ENCODE measurements around the gene ATOH8. TPM values are rescaled to one million over a fixed set of nuclear protein-coding genes. Genes with fewer than 3 reads are reported as not detected.
A peak's percentile ranks its signal among the peaks of the same experiment; 100 is the strongest.

The ATOH8 gene
- total and polyA plus RNA-seq, 9 donors: 10.4 to 24.1 (median 18.8) TPM

- no peak overlapping the region for H3K4me3 ChIP-seq (ENCODE audit: low read length)
- peaks cover 90% of the 10 kb centered on the region for H3K4me1 ChIP-seq (ENCODE audit: control insufficient read depth, insufficient read depth, low read length)
- H3K36me3 ChIP-seq (ENCODE audit: control insufficient read depth, insufficient read depth, low read length): peaks cover 21% of the 10 kb centered on the region
- peaks cover 13% of the 10 kb centered on the region for H3K27me3 ChIP-seq (ENCODE audit: control insufficient read depth, insufficient read depth, low read length)
- H3K9me3 ChIP-seq (replicated peaks; ENCODE audit: control insufficient read depth, low read depth, low read length): no peaks in the 10 kb centered on the region
- 81% methylated on average over 5 of the region's 9 CpGs for WGBS (ENCODE audit: insufficient coverage)
- H3K27ac ChIP-seq (ENCODE audit: low read length): no peak overlapping the region
- DNase-seq: no peak
Measured at GRCh38 chr2:85776672-85777071, 22.9 kb downstream of the ATOH8 start.

DNA sequence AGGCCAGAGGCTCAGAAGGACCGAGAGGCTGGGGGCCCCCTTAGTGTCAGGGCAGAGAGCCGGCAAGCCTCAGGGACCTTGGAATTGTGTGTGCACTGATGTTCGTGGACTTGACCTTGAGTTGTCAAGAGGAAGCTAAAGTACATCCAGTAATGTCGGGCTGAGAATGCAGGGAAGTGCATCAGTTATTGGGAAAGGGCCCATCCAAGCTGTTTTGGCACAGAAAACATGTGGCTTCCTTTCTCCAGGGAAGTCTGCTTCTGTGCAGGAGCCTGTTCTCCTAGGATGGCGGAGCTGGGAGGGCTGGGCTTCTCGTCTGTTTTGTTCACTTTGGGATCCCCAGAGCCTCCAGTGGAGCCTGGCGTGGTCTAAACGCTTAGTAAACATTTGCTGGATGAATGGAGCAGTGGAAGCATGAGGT, 23.7 kb downstream of the ATOH8 start:
- peaks cover 21% of the 10 kb centered on the region for H3K36me3 ChIP-seq (ENCODE audit: control insufficient read depth, insufficient read depth, low read length)
- H3K4me1 ChIP-seq (ENCODE audit: control insufficient read depth, insufficient read depth, low read length): peaks cover 82% of the 10 kb centered on the region
- peaks cover 13% of the 10 kb centered on the region for H3K27me3 ChIP-seq (ENCODE audit: control insufficient read depth, insufficient read depth, low read length)
- H3K4me3 ChIP-seq (ENCODE audit: low read length): no peak overlapping the region
- WGBS (ENCODE audit: insufficient coverage): 29% methylated on average over 8 of the region's 8 CpGs
- H3K9me3 ChIP-seq (replicated peaks; ENCODE audit: control insufficient read depth, low read depth, low read length): no peaks in the 10 kb centered on the region
- H3K27ac ChIP-seq (ENCODE audit: low read length): no peak overlapping the region
- DNase-seq: peak; percentile 85

- peaks cover 13% of the 10 kb centered on the region for H3K27me3 ChIP-seq (ENCODE audit: control insufficient read depth, insufficient read depth, low read length)
- H3K4me3 ChIP-seq (ENCODE audit: low read length): no peak overlapping the region
- DNase-seq: no peak
- no peak overlapping the region for H3K27ac ChIP-seq (ENCODE audit: low read length)
- H3K9me3 ChIP-seq (replicated peaks; ENCODE audit: control insufficient read depth, low read depth, low read length): no peaks in the 10 kb centered on the region
- peaks cover 68% of the 10 kb centered on the region for H3K4me1 ChIP-seq (ENCODE audit: control insufficient read depth, insufficient read depth, low read length)
- WGBS (ENCODE audit: insufficient coverage): 83% methylated on average over 15 of the region's 16 CpGs
- H3K36me3 ChIP-seq (ENCODE audit: control insufficient read depth, insufficient read depth, low read length): peaks cover 17% of the 10 kb centered on the region
Measured at GRCh38 chr2:85778646-85779379, 25.0 kb downstream of the ATOH8 start.

DNA sequence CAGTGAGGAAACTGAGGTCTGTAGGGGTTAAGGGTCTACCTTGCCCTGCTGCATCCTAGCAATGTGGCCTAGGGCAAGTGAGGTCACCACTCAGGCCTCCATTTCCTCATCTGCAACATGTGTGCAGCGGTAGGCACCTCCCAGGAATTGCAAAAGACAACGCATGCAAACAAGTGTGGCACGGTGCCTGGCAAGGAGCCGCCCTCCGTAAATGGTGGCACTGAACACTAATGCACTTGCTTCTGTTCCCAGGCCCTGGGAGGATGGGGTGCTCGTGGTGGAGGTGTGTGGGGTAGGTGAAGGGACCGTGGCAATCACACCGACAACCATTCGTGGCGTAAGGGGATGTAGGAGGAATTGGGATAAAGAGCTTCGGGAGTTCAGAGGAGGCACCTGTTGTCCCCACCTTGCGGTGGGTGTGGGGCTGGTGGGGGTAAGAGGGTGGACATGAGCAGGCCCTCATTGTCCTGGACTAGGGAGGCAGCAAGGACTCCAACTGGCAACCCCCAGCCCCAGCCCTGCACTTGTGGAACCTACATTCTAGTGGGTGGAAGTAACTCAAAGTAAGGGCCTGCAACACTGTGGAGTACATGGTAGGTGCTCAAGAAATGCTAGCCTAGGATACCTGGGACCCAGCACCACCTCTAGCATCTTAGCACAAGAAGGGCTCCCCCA, 26.0 kb downstream of the ATOH8 start:
- Histone ChIP-seq H3K4me3 (ENCODE audit: low read length) (no peak overlapping the region), H3K4me1 (ENCODE audit: control insufficient read depth, insufficient read depth, low read length) (peaks cover 61% of the 10 kb centered on the region), H3K36me3 (ENCODE audit: control insufficient read depth, insufficient read depth, low read length) (peaks cover 12% of the 10 kb centered on the region), H3K27me3 (ENCODE audit: control insufficient read depth, insufficient read depth, low read length) (peaks cover 10% of the 10 kb centered on the region), H3K27ac (ENCODE audit: low read length) (no peak overlapping the region), H3K9me3 (replicated peaks; ENCODE audit: control insufficient read depth, low read depth, low read length) (no peaks in the 10 kb centered on the region)
- DNase-seq: no peak
- WGBS (ENCODE audit: insufficient coverage): 94% methylated on average over 11 of the region's 12 CpGs

GRCh38 chr2:85780316-85781012, 26.7 kb downstream of the ATOH8 start:
- Histone ChIP-seq H3K4me1 (ENCODE audit: control insufficient read depth, insufficient read depth, low read length) (peaks cover 62% of the 10 kb centered on the region), H3K27me3 (ENCODE audit: control insufficient read depth, insufficient read depth, low read length) (peaks cover 10% of the 10 kb centered on the region), H3K9me3 (replicated peaks; ENCODE audit: control insufficient read depth, low read depth, low read length) (no peaks in the 10 kb centered on the region), H3K27ac (ENCODE audit: low read length) (no peak overlapping the region), H3K4me3 (ENCODE audit: low read length) (no peak overlapping the region), H3K36me3 (ENCODE audit: control insufficient read depth, insufficient read depth, low read length) (peaks cover 12% of the 10 kb centered on the region)
- WGBS (ENCODE audit: insufficient coverage): 40% methylated on average over 12 of the region's 14 CpGs
- peak; percentile 64 for DNase-seq

- peaks cover 12% of the 10 kb centered on the region for H3K36me3 ChIP-seq (ENCODE audit: control insufficient read depth, insufficient read depth, low read length)
- no peak overlapping the region for H3K27ac ChIP-seq (ENCODE audit: low read length)
- H3K9me3 ChIP-seq (replicated peaks; ENCODE audit: control insufficient read depth, low read depth, low read length): no peaks in the 10 kb centered on the region
- no peak for DNase-seq
- 29% methylated on average over 2 of the region's 5 CpGs for WGBS (ENCODE audit: insufficient coverage)
- H3K4me1 ChIP-seq (ENCODE audit: control insufficient read depth, insufficient read depth, low read length): peaks cover 66% of the 10 kb centered on the region
- peaks cover 10% of the 10 kb centered on the region for H3K27me3 ChIP-seq (ENCODE audit: control insufficient read depth, insufficient read depth, low read length)
- no peak overlapping the region for H3K4me3 ChIP-seq (ENCODE audit: low read length)
Measured at GRCh38 chr2:85781013-85781332, 27.2 kb downstream of the ATOH8 start.

GRCh38 chr2:85783796-85784195, 30.0 kb downstream of the ATOH8 start:
- no peak for DNase-seq
- peaks cover 7% of the 10 kb centered on the region for H3K27me3 ChIP-seq (ENCODE audit: control insufficient read depth, insufficient read depth, low read length)
- peaks cover 21% of the 10 kb centered on the region for H3K36me3 ChIP-seq (ENCODE audit: control insufficient read depth, insufficient read depth, low read length)
- no peak overlapping the region for H3K4me3 ChIP-seq (ENCODE audit: low read length)
- H3K9me3 ChIP-seq (replicated peaks; ENCODE audit: control insufficient read depth, low read depth, low read length): no peaks in the 10 kb centered on the region
- H3K27ac ChIP-seq (ENCODE audit: low read length): no peak overlapping the region
- WGBS (ENCODE audit: insufficient coverage): 96% methylated on average over 3 of the region's 7 CpGs
- peaks cover 47% of the 10 kb centered on the region for H3K4me1 ChIP-seq (ENCODE audit: control insufficient read depth, insufficient read depth, low read length)

GRCh38 chr2:85784474-85784986, 30.7 kb downstream of the ATOH8 start:
- no peak overlapping the region for H3K4me3 ChIP-seq (ENCODE audit: low read length)
- 93% methylated on average over 3 of the region's 6 CpGs for WGBS (ENCODE audit: insufficient coverage)
- peaks cover 40% of the 10 kb centered on the region for H3K4me1 ChIP-seq (ENCODE audit: control insufficient read depth, insufficient read depth, low read length)
- no peak for DNase-seq
- H3K36me3 ChIP-seq (ENCODE audit: control insufficient read depth, insufficient read depth, low read length): peaks cover 25% of the 10 kb centered on the region
- H3K27ac ChIP-seq (ENCODE audit: low read length): no peak overlapping the region
- peaks cover 5% of the 10 kb centered on the region for H3K27me3 ChIP-seq (ENCODE audit: control insufficient read depth, insufficient read depth, low read length)
- H3K9me3 ChIP-seq (replicated peaks; ENCODE audit: control insufficient read depth, low read depth, low read length): no peaks in the 10 kb centered on the region

GRCh38 chr2:85785027-85785822, 31.4 kb downstream of the ATOH8 start:
- Histone ChIP-seq H3K9me3 (replicated peaks; ENCODE audit: control insufficient read depth, low read depth, low read length) (no peaks in the 10 kb centered on the region), H3K36me3 (ENCODE audit: control insufficient read depth, insufficient read depth, low read length) (peaks cover 25% of the 10 kb centered on the region), H3K27ac (ENCODE audit: low read length) (no peak overlapping the region), H3K4me3 (ENCODE audit: low read length) (no peak overlapping the region), H3K4me1 (ENCODE audit: control insufficient read depth, insufficient read depth, low read length) (peaks cover 36% of the 10 kb centered on the region), H3K27me3 (ENCODE audit: control insufficient read depth, insufficient read depth, low read length) (peaks cover 5% of the 10 kb centered on the region)
- DNase-seq: no peak
- 33% methylated on average over 18 of the region's 25 CpGs for WGBS (ENCODE audit: insufficient coverage)
